ENCODE data around the gene GCNT1.

GRCh38 chr9:76431601-76432000, 27.4 kb upstream of the GCNT1 start:
- no peak for TF ChIP-seq NFE2L1 (CRISPR knock-in tag; IDR thresholded peaks at IDR 0.05; ENCODE audit: borderline replicate concordance)
- TF ChIP-seq FOXA3 (CRISPR knock-in tag; IDR thresholded peaks at IDR 0.05), result no peak
- TF ChIP-seq ZKSCAN8 (CRISPR knock-in tag; IDR thresholded peaks at IDR 0.05; ENCODE audit: borderline replicate concordance), result no peak
- no peak for TF ChIP-seq POLR2A (IDR thresholded peaks at IDR 0.05; ENCODE audit: insufficient read depth in 1 of 2, low read depth in 2 of 2, low read length in 2 of 2)
- no peak for TF ChIP-seq FOXM1 (CRISPR knock-in tag; IDR thresholded peaks at IDR 0.05)
- TF ChIP-seq, protein P1, sequence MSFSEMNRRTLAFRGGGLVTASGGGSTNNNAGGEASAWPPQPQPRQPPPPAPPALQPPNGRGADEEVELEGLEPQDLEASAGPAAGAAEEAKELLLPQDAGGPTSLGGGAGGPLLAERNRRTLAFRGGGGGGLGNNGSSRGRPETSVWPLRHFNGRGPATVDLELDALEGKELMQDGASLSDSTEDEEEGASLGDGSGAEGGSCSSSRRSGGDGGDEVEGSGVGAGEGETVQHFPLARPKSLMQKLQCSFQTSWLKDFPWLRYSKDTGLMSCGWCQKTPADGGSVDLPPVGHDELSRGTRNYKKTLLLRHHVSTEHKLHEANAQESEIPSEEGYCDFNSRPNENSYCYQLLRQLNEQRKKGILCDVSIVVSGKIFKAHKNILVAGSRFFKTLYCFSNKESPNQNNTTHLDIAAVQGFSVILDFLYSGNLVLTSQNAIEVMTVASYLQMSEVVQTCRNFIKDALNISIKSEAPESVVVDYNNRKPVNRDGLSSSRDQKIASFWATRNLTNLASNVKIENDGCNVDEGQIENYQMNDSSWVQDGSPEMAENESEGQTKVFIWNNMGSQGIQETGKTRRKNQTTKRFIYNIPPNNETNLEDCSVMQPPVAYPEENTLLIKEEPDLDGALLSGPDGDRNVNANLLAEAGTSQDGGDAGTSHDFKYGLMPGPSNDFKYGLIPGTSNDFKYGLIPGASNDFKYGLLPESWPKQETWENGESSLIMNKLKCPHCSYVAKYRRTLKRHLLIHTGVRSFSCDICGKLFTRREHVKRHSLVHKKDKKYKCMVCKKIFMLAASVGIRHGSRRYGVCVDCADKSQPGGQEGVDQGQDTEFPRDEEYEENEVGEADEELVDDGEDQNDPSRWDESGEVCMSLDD (CRISPR knock-in tag; IDR thresholded peaks at IDR 0.05; ENCODE audit: borderline replicate concordance), result no peak
- TF ChIP-seq CCAR2 (optimal IDR thresholded peaks at IDR 0.05; ENCODE audit: low read depth, low read length), result no peak
- TF ChIP-seq SMAD3 (CRISPR knock-in tag; IDR thresholded peaks at IDR 0.05), result no peak
- TF ChIP-seq ZFX (CRISPR knock-in tag; IDR thresholded peaks at IDR 0.05; ENCODE audit: low read depth), result no peak
- no peak for TF ChIP-seq CREB1 (IDR thresholded peaks at IDR 0.05)
- no peak for TF ChIP-seq CREB1 (CRISPR knock-in tag; IDR thresholded peaks at IDR 0.05)
- TF ChIP-seq GABPB1 (CRISPR knock-in tag; IDR thresholded peaks at IDR 0.05), result no peak
- no peak for TF ChIP-seq NR3C1 (CRISPR knock-in tag; IDR thresholded peaks at IDR 0.05)
- no peak for TF ChIP-seq DNMT1 (CRISPR knock-in tag; IDR thresholded peaks at IDR 0.05)
